GM12878 (cell line): ENCODE data around the gene ANXA4. TPM values are rescaled to one million over a fixed set of nuclear protein-coding genes. Genes with fewer than 3 reads are reported as not detected.
A peak's percentile ranks its signal among the peaks of the same experiment; 100 is the strongest.

Experiments used
- ATAC-seq: fragments of 200-7000 bp; cut with Tn5 transposase; 3 replicates; pipeline ENCODE4 v1.9.1; 2020; ENCODE audit warnings: mild to moderate bottlenecking, moderate library complexity
- BruUV-seq: library from RNA; stranded (reverse); fragments of 400-500 nt; replicated peaks from 2 replicates; lab custom pipeline; 2021; lab: Mats Ljungman, UMichigan
- CTCF ChIA-PET: fragments of 300-600 bp; sonication (Branson Sonifier 250); formaldehyde crosslinking; extraction: SDS; loops from one replicate; lab custom pipeline; 2021; ENCODE audit warnings: inconsistent platforms; lab: Yijun Ruan, JAX
- POLR2A ChIA-PET: fragments of 350-600 bp; formaldehyde crosslinking; extraction: SDS; loops from one replicate; lab custom pipeline; 2021; ENCODE audit warnings: inconsistent platforms; lab: Charles Lee
- RAD21 ChIA-PET: fragments of 300-600 bp; sonication (Branson Sonifier 250); formaldehyde crosslinking; loops from one replicate; lab custom pipeline; 2023; ENCODE audit warnings: antibody characterized with exemption; ENCODE audit not compliant: unreplicated experiment; lab: Charles Lee
- SMC1A ChIA-PET: fragments of 300-600 bp; sonication (Branson Sonifier 250); formaldehyde crosslinking; loops from one replicate; lab custom pipeline; 2023; ENCODE audit not compliant: unreplicated experiment, uncharacterized antibody; lab: Charles Lee
- DNase-seq: peaks from one replicate; pipeline ENCODE4 v3.0.0-alpha.2; 2011; ENCODE audit warnings: low read depth, low spot score
- FAIRE-seq: peaks from 3 replicates; lab custom pipeline; 2011; peaks lifted over from hg19 to GRCh38; lab: Jason Lieb, UNC
- H2AFZ ChIP-seq: 2 replicates; pipeline ENCODE4 v1.6.0; 2011; ENCODE audit warnings: low read depth, low read length, control low read depth; ENCODE audit not compliant: control insufficient read depth
- H3K27ac ChIP-seq: 2 replicates; pipeline ENCODE4 v1.5.1; 2011; ENCODE audit warnings: control low read depth; ENCODE audit not compliant: control insufficient read depth, insufficient read depth
- H3K27me3 ChIP-seq, 2 experiments: replicated peaks in 1 of 2; 2 replicates each; pipeline versions ENCODE4 v1.6.0 to v1.6.1; 2011; ENCODE audit warnings: low read length in 1 of 2; ENCODE audit not compliant: control insufficient read depth in 2 of 2, insufficient read depth in 2 of 2
- H3K36me3 ChIP-seq, 2 experiments: 2 replicates each; pipeline ENCODE4 v1.5.1; 2011; ENCODE audit warnings: low read length in 1 of 2; ENCODE audit not compliant: control insufficient read depth in 2 of 2, insufficient read depth in 2 of 2
- H3K4me1 ChIP-seq: 2 replicates; pipeline ENCODE4 v1.6.1; 2011; ENCODE audit warnings: mild to moderate bottlenecking, low read length, moderate library complexity, mixed read lengths; ENCODE audit not compliant: control insufficient read depth, insufficient read depth
- H3K4me2 ChIP-seq: 2 replicates; pipeline ENCODE4 v1.6.0; 2011; ENCODE audit warnings: control low read depth; ENCODE audit not compliant: control insufficient read depth, insufficient read depth
- H3K4me3 ChIP-seq: fragments of 200-600 bp; sonication (generic); 2 replicates; pipeline ENCODE4 v1.5.1; 2016
- H3K79me2 ChIP-seq: 2 replicates; pipeline ENCODE4 v1.6.0; 2011; ENCODE audit warnings: low read length; ENCODE audit not compliant: control insufficient read depth, insufficient read depth
- H3K9ac ChIP-seq: 2 replicates; pipeline ENCODE4 v1.8.0; 2011; ENCODE audit warnings: low read length, control low read depth, mixed read lengths; ENCODE audit not compliant: control insufficient read depth, insufficient read depth
- H3K9me3 ChIP-seq: replicated peaks from 3 replicates; pipeline ENCODE4 v1.5.1; 2011; ENCODE audit warnings: mild to moderate bottlenecking, low read length; ENCODE audit not compliant: control insufficient read depth, insufficient read depth
- H4K20me1 ChIP-seq: 2 replicates; pipeline ENCODE4 v1.6.0; 2011; ENCODE audit not compliant: control insufficient read depth, insufficient read depth
- CTCF ChIP-seq, 3 experiments: IDR thresholded peaks in 2 of 3; conservative IDR thresholded peaks in 1 of 3; 2 replicates each; pipeline ENCODE4 v1.5.1; 2011; ENCODE audit warnings: low read depth in 3 of 3, low read length in 3 of 3, mild to moderate bottlenecking in 3 of 3, control low read depth in 2 of 3, moderate library complexity in 2 of 3, inconsistent platforms in 1 of 3, mixed read lengths in 1 of 3; ENCODE audit not compliant: control insufficient read depth in 2 of 3, insufficient read depth in 1 of 3; ENCODE audit errors: extremely low read depth in 1 of 3
- IRF4 ChIP-seq: IDR thresholded peaks from 2 replicates; pipeline ENCODE4 v1.6.1; 2011; ENCODE audit warnings: low read depth, low read length
- RAD21 ChIP-seq: IDR thresholded peaks from 2 replicates; pipeline ENCODE4 v1.6.1; 2011; ENCODE audit warnings: mild to moderate bottlenecking, low read depth, low read length, moderate library complexity; ENCODE audit not compliant: insufficient read depth
- WGBS: methylation state at CpG from one replicate; pipeline ENCODE4 v1.1.6; 2016; ENCODE audit warnings: low lambda C conversion rate; ENCODE audit not compliant: insufficient replicate concordance, insufficient coverage; ENCODE audit errors: missing lambda C conversion rate; 5-methylcytosine and 5-hydroxymethylcytosine counted together
- in situ Hi-C: fragments of 300-500 bp; cut with MboI; formaldehyde crosslinking; loops from 9 replicates; pipeline ENCODE4 v1.14.3; 2018; ENCODE audit warnings: mixed read lengths
- intact Hi-C: fragments of 100-400 bp; cut with micrococcal nuclease; formaldehyde crosslinking; loops from one replicate; pipeline ENCODE4 v1.14.2; 2022; ENCODE audit not compliant: unreplicated experiment
- polyA plus RNA-seq, 11 experiments: library from polyadenylated mRNA; depleted of rRNA in 4 of 11; unstranded in 6 of 11; stranded (reverse) in 5 of 11; fragments of >200 nt; fragmentation: Nextera tagmentation in 4 of 11; fragmentation: Illumina TruSeq in 1 of 11; extraction: Ambion mirVana in 4 of 11; extraction: Trizol in 1 of 11; gene quantifications; 1 replicate in 1 of 11; 2 replicates in 10 of 11; pipeline versions ENCODE4 v1.2.1 to v1.2.3, GENCODE V29; 2011 to 2016; ENCODE audit warnings: inconsistent platforms in 2 of 11, missing spikeins in 2 of 11, low read depth in 1 of 11
- total RNA-seq, 4 experiments: library from RNA; depleted of rRNA in 3 of 4; stranded (reverse); fragments of >200 nt in 3 of 4; fragmentation: Illumina TruSeq in 1 of 4; extraction: Trizol in 1 of 4; gene quantifications; 2 replicates each; pipeline versions ENCODE4 v1.2.1 to v1.2.3, GENCODE V29; 2013 to 2021

ANXA4 gene
- total and polyA plus RNA-seq, 10 of the 15 experiments (the other 5 are each of a cell fraction or from before 2014, with no cell fraction given): 16.3 to 97.2 (median 71.0) TPM

- intact Hi-C loops: loop anchor here (5.0 kb wide), 2 partner anchors 112 to 192 kb away; no protein-coding TSS in a partner anchor
- RAD21 ChIA-PET: interaction anchor here (0.7 to 1.1 kb wide), 2 partner anchors 97 to 98 kb away, joined by 3 to 4 read pairs; no protein-coding TSS in a partner anchor
- no peak overlapping the region for H2AFZ ChIP-seq
- 33% methylated on average over 1 of the region's 1 CpG for WGBS
- no peaks in the 10 kb centered on the region for H3K9me3 ChIP-seq
- CTCF ChIA-PET: interaction anchor here (0.8 to 11.6 kb wide), 7 partner anchors 22 to 267 kb away, joined by 3 to 293 read pairs (median 5); partner anchors contain the start of genes ANXA4 and SNRNP27
- no peak overlapping the region for H3K27ac ChIP-seq
- no peak overlapping the region for H3K4me2 ChIP-seq
- no peaks in the 10 kb centered on the region for H3K27me3 ChIP-seq
- in situ Hi-C loops: loop anchor here (5.0 to 25.0 kb wide), 3 partner anchors 92 to 708 kb away; partner anchors contain the start of genes ANTXR1 and SNRNP27
- no peaks in the 10 kb centered on the region for H4K20me1 ChIP-seq
- 0 out of 2 replicates have a peak, but pooled peaks have one; percentile 2 for TF ChIP-seq RAD21
- no peak for TF ChIP-seq IRF4
- peak; percentile 32 to 37 (median 33); a peak in 4 of 6 replicates for TF ChIP-seq CTCF (IDR thresholded peaks at IDR 0.05 in 2 of 3, conservative IDR thresholded peaks at IDR 0.05 in 1 of 3; ENCODE audit: control insufficient read depth in 2 of 3, extremely low read depth in 1 of 3, insufficient read depth in 1 of 3, low read depth in 3 of 3, low read length in 3 of 3)
- ATAC-seq (0 out of 3 replicates have a peak, but pooled peaks have one; percentile 13), DNase-seq (no peak), FAIRE-seq (no peak)
- POLR2A ChIA-PET: interaction anchor here (1.4 kb wide), 1 partner anchor 95 kb away, joined by 3 read pairs; no protein-coding TSS in a partner anchor
- no peak overlapping the region for H3K4me3 ChIP-seq
- H3K4me1 ChIP-seq: peaks cover 12% of the 10 kb centered on the region
- no peak overlapping the region for H3K9ac ChIP-seq
- BruUV-seq: no TSS peak
- H3K79me2 ChIP-seq: no peaks in the 10 kb centered on the region
- SMC1A ChIA-PET: interaction anchor here (0.7 to 4.4 kb wide), 5 partner anchors 19 to 212 kb away, joined by 3 to 28 read pairs (median 3); no protein-coding TSS in a partner anchor
- no peaks in the 10 kb centered on the region for H3K36me3 ChIP-seq
Observed at GRCh38 chr2:69720404-69720803, 21.5 kb upstream of the ANXA4 start.
